HCEC 1CT (cell line): ENCODE data around the gene RUNX1.

ENCODE experiments used
- DNase-seq: peaks from one replicate; pipeline ENCODE4 v3.0.0-alpha.2; 2017

The RUNX1 gene

DNA sequence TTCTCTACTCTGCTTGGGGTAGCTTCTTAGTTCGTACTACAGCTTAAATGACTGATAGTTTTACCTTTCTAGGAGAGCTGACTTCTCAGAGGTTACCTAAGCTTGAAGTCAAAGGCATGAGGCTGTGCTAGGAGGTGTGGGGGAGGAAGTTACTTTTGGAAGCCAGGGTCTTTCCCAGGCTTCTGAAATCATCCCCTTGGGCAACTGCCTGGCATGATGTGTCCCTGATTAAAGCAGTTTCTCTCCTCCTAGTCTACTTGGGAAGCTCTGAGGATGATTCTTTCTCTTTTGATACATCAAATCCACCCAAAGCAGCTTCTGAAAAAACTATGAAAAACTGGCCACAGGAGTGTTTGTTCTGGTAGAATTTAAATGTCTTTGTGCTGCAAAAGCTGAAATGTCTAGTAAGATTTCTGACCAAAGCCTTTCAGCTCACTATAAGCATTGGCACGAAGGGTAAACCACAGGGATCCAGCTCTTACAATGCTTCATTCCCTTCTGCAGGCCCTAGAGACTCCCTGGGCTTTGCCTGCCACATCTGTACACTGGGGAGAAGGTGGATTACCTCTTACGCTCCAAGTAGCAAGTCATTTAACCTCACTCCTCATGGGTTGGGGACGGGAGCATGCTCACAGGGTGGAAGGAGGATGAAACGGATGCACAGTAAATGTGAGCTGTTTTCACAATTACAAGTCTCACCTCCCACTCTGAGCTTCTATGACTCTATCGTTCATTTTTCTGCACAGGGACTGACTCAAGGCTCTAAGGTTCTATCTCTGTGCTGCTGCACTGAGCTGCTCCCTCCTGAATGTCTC lies 59.6 kb downstream of the RUNX1 start:
- DNase-seq, result no peak

DNA sequence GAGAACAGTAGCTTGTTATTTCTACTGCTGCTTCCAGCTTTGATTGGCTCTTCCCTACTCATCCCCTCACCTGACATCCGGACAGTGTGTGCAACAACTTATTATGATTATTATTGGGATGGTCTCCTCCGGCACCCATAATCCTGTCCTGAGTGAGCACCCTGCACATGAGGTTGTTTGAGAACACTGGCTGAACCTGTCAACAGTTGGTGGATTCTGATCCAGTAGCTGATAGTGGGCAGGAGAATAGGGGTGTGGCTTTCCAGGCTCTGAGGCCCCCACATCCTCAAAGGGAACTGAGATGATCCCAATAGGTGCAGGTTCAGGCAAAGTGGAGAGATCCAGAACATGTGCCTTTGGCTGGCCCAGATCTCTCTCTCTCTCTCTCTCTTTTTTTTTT lies 60.5 kb downstream of the RUNX1 start:
- no peak for DNase-seq

DNA sequence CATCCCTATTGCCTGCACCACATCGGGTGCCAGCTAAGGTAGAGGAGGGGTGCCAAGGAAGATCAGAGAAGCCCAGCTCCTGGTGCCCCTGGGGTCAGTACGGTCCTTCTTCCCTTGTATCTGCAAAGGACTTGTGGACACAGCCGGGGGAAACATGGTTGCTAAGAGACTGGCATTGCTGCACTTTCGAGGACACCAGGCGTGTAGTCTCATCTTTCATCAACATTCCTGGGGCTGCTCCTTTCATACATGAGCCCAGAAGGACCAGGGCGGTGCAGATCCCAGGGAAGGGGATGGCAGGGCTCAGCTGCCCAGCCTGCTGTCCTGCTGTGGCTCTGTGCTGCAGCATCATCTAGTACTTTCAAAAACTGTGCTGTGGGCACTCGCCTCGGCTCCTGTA lies 61.0 kb downstream of the RUNX1 start:
- no peak for DNase-seq

DNA sequence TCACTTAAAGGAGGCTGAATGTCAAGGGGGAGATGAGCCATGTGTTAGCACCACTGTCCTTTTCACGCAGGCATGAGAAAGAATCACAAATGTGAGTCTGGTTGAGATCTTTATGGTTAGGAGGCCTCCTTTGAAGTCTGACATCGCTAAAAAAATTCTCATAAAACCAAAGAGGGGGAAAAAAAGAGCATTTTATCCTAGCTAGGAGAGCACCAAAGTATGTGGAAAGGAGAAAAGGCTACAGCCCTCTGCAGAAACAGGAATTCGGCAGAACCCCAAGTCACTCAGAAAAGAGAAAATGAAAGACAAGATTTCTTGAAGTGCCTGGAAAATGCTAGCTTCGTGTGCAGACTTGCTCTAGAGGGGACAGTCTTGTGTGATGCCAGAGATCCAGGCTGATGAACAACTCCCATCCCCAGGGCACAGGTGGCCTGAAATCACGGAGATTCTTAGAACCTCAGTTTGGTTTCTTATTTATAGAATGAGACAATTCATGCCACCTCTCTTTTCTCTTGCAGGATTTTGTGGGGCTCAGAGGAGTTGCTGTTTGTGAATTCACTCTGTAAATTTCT lies 61.5 kb downstream of the RUNX1 start:
- no peak for DNase-seq

DNA sequence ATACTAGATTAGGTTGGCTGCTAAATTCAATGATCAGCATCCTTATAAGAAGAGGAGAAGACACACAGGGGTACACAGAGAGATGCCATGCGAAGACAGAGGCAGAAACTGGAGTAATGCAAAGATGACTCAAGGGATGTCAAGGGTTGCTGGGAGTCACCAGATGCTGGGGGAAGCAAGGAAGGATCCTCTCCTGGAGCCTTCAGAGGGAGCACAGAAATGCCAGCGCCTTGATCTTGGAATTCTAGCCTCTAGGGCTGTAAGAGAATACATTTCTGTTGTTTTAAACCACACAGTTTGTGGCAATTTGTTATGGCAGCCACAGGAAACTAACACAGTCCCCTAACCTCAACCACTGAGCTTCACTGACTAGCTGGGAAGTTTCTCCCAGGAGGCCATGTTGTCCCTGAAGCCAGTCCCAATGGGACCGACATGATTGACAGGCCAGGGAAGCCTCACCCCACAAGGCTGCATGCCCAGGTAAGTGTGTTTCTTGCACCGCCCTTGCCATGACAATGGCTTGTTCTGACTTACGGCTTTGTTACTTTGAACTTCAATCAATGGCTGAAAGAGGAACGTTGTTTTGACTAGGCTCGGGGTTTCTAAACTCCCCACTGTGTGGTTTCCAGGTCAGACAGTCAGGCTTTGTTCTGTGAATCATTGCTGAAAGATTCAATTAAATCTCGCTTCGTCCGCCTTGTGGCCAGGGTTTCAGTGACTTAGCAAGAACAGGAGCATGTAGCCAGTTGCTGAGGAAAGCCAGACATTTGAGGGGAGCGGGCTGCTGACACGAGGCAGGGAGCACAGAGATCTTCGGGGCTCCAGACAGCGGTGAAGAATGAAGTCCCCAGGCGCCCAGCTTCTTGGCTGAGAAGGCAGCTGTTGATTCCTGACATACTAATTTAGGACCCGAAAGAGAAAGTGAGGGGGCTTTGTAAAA lies 62.3 kb downstream of the RUNX1 start:
- DNase-seq, result peak; percentile 91

DNA sequence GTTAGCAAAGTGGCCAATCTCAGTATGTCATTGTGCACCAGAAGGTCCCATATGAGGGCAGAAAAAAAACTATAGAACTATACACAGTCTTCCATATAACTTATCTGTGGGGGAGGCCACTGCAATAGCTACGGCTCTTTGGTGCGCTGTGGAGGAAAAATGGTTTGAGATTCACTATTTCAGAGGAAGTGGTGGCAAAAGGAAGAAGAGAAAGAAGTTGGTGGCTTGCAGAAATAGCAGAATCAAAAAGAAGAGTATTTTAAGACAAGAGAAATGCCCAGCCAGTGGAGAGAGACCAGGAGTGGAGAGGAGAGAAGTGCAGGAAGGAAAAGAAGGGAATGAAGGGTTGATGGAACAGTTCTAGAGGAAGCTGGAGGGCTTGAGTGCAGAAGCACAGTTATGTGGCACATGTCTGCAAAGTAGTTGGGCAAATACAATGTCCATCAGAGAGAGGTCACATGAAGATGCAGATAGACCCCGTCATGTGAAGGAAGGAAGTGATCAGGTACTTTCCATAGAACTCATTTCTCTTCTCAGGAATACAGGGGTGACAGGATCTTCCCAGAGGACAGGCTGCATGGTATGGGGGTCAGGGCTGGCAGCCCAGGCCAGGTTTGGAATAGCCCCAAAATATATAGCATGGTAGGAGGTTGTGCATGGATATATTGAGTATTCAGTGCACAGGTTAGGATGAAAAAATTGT lies 64.6 kb downstream of the RUNX1 start:
- no peak for DNase-seq

DNA sequence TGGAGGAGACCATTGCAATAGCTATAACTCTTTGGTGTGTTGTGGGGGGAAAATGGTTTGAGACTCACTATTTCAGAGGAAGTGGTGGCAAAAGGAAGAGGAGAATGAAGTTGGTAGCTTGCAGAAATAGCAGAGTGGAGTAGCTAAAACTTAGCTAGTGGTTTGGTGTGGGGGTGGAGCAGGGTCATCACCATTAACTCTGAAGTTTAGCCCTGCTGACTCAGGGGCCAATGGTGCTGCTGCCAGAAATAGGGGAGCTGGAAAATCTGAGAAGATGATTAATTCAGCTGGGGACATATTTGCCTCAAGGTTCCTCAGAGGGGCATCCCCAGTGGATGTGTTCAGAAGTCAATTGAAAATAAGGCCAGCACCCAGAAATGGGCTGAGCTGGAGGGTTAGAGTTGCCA lies 65.4 kb downstream of the RUNX1 start:
- DNase-seq, result peak; percentile 86

DNA sequence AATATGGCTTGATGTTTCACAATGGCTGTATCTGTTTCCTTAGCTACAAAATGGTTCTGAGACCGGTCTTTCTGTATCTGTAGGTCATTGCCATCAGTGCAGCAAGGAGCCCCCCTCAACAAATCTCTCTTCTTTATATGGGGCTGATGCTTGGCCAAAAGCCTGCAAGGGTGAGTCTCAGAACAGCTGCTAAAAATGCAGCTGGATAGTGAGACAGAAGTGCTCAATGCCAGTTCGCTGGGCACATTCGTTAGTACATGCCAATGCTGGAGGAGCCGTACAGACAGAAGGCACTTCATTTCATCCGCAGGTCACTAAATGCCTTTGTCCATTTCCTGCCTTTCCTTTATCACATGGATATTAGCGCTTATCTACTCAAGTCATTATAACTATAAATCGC lies 67.3 kb downstream of the RUNX1 start:
- DNase-seq, result no peak

DNA sequence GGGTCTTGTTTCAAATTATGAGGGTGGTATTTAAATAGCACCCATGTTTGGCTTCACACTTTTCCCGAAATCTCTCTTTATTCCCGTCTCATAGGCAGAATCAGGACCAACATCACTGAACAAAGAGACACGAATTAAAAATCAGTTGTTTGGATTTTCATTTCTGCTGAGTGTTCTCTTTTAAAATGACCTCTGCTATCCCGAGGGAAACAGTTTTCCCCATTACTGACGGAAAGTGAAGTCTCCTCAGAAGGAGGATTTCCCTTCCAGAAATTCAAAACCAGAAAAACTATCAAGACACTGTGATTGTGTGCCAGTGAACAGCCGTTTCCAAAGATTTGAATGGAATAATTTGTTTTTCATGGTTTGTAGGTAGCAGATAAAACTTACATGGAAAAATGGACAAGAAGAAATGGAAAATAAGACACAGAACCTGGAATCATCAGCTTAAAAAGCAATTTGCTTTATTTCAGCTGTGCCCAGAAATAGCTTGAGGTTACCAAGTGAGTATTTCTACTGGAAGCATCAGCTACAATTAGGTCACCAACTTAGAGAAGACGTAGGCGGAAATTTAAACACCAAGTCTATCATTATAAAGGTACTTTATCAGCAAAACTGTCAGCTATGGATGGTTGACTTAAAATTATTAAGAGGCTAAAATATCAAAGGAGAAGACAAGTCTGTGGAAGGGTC lies 68.5 kb downstream of the RUNX1 start:
- no peak for DNase-seq

DNA sequence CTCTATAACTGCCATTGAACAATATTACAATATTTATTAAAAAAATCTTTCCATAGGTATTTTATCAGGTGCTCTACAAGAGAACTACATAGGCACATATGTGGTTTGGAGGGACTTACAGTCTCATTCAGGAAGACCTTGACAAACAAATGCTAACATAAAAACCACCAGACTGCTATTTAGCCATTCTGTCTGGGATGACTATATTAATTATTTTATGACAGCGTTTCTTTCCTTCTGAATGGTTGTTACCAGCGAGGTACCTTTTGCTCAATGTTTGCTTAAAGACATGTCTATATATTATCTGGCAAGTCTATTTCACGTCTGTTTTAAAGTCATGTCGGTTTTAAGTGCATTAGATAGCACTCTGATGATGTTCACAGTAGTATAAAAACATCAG lies 69.7 kb downstream of the RUNX1 start:
- DNase-seq, result no peak

DNA sequence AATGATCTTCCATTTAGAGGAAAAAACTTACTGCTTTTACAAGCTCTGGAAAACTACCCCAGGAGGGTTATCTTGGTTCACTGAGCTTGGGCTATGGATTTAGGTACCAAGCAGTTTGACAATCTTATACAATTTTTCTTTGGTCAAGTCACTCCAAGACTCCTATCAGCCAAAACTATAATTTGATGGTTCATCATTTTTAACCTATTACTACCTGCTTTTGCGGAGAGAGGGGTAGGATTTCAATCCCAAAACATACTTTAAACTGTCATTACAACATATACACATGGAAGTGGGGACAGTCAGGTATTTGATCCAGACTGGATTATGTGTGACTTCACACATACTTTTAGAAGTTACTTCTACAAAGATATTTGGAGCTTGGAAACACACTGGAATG lies 71.8 kb downstream of the RUNX1 start:
- DNase-seq, result no peak

DNA sequence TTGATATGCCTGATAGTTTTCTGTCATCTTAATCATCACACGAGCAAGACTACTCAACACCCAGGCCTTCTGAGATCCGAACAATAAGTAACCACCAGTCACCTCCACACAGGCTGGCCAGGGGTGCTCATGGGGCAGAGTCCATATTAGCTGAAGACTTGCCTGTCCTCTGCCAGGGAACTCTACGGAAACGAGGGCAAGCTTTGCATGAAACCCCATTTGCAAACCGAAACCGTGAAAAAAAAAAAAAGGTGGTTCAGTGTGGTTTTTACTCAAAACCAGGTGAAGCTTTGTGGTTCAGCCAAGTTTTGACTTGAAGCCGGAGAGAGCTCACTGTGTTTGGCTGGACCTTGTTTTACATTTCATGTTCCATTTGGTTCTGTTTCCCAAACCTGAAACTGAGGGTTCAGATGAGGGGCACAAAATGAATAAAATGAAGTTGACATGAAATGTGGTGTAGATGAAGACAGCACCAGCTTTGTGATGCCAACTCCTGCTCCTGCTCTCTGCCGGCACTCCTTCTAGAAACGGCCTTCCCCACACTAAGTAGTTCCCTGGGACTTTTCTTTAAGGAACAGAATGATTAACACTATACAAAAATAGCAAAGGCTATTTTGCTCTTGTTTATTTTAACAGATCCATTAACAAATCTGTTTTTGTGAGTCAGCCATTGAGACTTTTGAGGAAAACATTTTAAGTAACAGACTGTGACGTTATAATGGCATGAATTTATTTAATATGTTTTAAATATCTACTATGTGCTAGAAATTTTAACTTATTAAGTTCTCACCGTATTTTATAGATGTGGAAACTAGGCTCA lies 74.7 kb downstream of the RUNX1 start:
- DNase-seq, result peak; percentile 72

DNA sequence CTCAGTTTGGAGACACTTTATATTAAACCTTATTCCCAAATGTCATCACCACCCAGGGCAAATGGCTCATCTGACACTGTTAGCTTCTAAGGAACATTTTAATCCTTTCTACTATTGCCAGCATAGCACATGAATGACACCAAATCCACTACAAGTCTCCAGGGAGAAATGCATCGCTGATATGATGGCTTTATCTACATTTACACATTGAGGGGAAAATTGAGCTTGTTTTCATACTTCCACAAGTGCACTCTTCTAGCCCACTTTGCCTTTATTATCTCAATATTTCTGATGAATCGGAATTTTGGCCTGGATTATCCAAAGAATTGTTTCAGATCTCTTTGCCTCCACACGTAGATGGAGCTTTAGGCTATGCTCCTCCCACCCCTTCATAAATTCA lies 75.4 kb downstream of the RUNX1 start:
- no peak for DNase-seq

DNA sequence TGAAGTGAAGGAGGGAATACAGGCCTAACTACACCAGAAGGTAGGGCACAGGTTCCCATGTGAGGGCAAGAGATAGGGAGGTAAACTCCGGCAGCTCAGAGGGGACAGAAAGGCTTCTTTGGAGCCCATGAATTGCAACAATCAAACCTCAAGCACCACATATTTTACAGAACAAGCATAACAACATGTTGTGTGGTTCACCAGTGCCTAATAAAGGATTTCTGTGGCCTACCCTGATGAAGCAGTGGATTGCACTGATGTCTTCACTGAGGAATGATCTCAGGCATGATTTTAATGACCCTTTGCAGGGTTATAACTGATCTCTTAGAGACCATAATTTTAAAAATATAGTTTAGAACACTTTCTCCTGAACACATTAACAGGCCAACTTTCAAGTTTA lies 77.4 kb downstream of the RUNX1 start:
- DNase-seq, result no peak

DNA sequence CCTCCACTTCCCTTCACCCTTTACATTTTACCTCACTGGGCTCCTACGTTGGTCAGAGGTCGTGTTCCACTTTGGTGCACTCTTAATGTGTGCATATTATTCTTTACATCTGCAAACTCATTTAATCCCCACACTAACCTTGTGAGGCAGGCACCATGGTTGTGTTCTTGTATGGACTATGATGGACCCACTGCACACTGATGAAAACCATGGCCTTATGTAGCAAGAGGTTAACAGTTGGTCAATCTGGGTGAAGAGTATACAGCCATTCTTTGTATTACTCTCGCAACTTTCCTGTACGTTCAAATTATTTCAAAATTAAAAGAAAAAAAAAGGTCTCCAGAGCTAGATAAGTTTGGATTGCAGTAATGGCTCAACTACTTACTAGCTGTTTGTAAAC lies 78.5 kb downstream of the RUNX1 start:
- DNase-seq, result no peak

DNA sequence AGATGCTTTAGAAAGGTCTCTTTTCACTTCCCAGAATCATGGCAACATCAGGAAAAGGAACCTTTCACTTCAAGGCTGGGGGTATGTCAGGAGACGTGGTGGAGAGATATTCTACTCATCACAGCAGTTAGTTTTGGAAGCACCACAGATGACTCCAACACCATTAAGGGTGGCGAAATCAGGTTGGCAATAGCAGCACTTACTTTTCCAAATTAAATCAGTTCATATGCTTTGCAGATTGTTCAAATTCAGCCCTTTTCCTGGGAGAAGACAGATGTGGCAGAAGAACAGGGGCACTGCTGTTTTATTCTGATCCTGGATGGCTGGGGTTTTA lies 79.0 kb downstream of the RUNX1 start:
- no peak for DNase-seq

DNA sequence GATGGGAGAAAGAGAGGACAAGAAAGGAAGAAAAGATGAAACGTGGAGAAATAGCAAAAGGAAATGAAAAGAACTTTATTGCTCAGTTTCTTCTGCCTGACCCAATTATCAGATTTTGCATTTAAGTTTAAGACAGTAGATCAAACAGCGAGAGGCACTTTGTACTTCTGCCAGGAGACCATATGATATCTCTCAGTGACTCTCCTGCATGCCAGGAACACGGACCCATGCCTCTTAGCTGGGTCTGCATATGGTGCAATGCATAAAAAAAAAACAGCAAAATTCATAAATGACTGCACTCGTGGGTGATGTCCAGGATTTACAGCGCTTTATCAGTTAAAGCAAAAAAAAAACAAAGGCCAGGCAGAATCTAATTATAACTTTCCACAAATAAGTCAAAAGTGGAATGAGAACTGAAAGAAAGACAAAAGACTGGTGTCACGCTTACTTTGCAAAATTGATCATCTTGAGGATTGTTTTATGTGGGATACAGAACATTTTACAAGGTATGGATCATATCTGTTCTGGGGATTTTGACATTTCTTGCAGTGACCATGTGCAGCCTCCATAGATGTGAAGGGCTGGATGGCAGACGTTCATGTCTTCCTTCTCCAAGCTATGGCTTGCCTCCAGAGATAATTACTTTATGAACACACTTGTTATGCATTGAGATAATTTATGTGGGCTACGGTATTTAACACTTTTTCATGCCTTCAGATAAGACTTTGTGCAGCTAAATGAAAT lies 79.5 kb downstream of the RUNX1 start:
- no peak for DNase-seq

DNA sequence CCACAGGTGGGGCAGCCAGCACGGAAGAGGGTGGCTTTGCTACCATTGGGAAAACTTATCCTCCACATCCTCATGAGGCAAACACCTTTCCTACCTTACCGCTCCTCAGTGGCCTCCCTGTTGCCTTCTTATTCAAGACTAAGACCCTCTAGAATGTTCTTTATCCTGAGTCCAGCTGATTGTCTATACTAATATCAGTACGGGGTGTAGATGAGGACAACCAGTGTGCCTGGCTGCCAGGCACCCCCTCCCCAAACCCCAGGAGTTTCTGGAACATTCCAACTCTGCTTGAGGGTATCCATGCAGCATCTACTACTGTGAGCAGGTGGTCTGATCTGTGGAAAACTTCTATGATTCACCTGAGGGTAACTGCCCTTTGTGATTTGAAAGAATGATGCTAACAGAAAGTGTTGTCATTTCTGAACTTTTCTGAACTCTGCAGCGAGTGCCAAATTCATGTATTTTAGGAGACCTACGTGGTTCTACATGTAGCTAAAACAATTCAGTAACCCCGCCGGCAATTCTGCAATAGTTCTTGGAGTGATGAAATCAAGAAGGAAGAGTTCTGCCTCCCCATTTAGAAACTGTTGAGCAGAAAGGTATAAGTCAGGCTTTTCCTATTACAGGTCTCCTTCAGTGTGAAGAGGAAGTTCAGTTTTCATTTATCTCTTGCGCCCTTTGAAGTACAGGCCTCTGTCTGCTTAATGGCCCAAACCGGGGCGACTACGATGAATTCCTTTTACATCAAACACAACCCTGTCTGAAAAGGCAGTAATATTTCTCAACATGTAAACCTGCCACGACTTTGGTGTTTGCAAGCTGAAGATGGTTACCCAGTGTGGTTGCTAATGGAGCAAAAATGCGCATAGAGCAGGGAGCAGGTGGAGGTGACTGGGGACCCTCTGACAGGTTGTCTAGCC lies 80.4 kb downstream of the RUNX1 start:
- no peak for DNase-seq

DNA sequence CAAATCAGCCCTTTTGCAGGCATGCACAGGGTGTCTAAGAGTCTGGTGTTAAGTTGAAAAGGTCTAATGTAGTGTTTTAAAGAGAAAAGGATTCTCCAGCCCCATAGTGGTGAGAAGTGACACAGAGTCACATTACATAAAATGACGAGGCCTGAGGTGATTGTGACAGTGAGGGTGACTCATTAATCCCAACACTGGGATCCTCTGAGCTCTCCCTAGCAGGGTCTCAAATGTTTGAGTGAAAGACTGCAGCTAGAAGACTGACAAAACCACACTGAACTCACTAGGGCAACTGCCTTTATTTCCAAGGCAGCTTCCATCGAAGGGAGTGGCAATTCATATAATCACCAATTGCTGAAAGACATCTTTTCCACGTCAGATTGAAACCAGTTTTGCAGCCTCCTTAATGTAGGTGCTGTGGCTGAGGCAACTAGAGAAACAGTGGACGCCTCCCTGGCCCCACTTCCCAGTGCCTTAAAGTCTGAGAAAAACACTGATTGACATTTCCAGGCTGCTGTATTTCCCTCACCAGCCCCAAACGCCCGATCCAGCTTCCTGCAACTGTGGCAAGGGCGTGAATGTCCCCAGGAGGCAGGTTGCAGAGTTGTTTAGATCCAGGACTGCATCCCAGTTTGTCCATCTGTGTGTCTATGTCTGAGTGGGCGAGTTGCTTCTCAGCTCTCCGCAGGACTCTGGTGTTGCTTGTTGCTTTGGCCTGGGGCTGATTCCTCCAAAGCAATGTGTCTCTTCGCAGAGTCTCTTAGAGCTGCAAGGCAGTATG lies 81.4 kb downstream of the RUNX1 start:
- DNase-seq, result peak; percentile 47
